ENCODE data around the gene FSD2.

DNA sequence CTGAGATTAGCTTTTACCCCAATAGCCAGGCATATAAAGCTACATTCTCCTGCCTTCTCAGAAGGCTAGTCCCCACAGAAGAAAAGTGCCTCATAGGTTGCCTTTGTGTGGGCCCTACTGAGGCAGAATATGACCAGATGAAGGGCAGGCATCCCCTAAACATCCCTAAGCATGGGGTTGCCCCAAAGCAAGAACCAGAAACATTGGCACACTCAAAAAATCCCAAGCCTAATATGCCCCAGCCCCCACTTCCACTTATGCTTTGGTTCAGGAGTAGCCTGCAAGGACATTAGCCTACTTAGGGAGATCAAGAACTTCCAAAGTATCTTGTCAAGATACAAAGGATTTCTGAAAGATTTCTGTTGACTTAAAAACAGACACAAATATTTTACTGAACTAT, 33.3 kb upstream of the FSD2 start:
- TF ChIP-seq, protein P1, sequence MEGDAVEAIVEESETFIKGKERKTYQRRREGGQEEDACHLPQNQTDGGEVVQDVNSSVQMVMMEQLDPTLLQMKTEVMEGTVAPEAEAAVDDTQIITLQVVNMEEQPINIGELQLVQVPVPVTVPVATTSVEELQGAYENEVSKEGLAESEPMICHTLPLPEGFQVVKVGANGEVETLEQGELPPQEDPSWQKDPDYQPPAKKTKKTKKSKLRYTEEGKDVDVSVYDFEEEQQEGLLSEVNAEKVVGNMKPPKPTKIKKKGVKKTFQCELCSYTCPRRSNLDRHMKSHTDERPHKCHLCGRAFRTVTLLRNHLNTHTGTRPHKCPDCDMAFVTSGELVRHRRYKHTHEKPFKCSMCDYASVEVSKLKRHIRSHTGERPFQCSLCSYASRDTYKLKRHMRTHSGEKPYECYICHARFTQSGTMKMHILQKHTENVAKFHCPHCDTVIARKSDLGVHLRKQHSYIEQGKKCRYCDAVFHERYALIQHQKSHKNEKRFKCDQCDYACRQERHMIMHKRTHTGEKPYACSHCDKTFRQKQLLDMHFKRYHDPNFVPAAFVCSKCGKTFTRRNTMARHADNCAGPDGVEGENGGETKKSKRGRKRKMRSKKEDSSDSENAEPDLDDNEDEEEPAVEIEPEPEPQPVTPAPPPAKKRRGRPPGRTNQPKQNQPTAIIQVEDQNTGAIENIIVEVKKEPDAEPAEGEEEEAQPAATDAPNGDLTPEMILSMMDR (IDR thresholded peaks at IDR 0.05) = no peak
- TF ChIP-seq POLR2A (IDR thresholded peaks at IDR 0.05) = no peak

Measured in esophagus squamous epithelium (tissue), 4 donors.